Measurements from ENCODE around the gene ACOT7.
"Not testable (repeated sequence)": the region's sequence is repeated elsewhere in the genome, so short reads cannot be mapped to it uniquely, and the experiment has no call there.

Gene ACOT7

GRCh38 chr1:6233376-6233775 is 160.2 kb downstream of the ACOT7 start:
- Histone ChIP-seq H3K36me3 (ENCODE audit: control insufficient read depth, insufficient read depth, low read length) (peaks cover 5% of the 10 kb centered on the region; the same call in 1 of the 2 replicates), H3K27ac (ENCODE audit: low read length) (no peak overlapping the region)

GRCh38 chr1:6225651-6226050 is 167.9 kb downstream of the ACOT7 start:
- Histone ChIP-seq H3K4me3 (ENCODE audit: low read length) (no peak overlapping the region), H3K36me3 (ENCODE audit: control insufficient read depth, insufficient read depth, low read length) (peaks cover 27% of the 10 kb centered on the region), H3K4me1 (ENCODE audit: control insufficient read depth, insufficient read depth, low read length) (no peaks in the 10 kb centered on the region), H3K27ac (ENCODE audit: low read length) (no peak overlapping the region), H3K9me3 (ENCODE audit: control insufficient read depth, insufficient read depth, low read length) (no peaks in the 10 kb centered on the region), H3K27me3 (ENCODE audit: control insufficient read depth, insufficient read depth, low read length) (no peaks in the 10 kb centered on the region)
- no peak for DNase-seq (ENCODE audit: low read depth, low spot score)
- no CpG with 5 or more reads among the region's 8 CpGs for WGBS (ENCODE audit: insufficient coverage, insufficient read length)

More at GRCh38 chr1:6233376-6233775, 160.2 kb downstream of the ACOT7 start:
- peaks cover 3% of the 10 kb centered on the region; the same call in 1 of the 2 replicates for H3K4me1 ChIP-seq (ENCODE audit: control insufficient read depth, insufficient read depth, low read length)
- DNase-seq (ENCODE audit: low read depth, low spot score) = no peak
- H3K27me3 ChIP-seq (ENCODE audit: control insufficient read depth, insufficient read depth, low read length) = no peaks in the 10 kb centered on the region
- H3K9me3 ChIP-seq (ENCODE audit: control insufficient read depth, insufficient read depth, low read length) = no peaks in the 10 kb centered on the region
- WGBS (ENCODE audit: insufficient coverage, insufficient read length) = no CpG with 5 or more reads among the region's 1 CpG
- no peak overlapping the region for H3K4me3 ChIP-seq (ENCODE audit: low read length)

- peaks cover 30% of the 10 kb centered on the region for H3K36me3 ChIP-seq (ENCODE audit: control insufficient read depth, insufficient read depth, low read length)
- no peaks in the 10 kb centered on the region for H3K27me3 ChIP-seq (ENCODE audit: control insufficient read depth, insufficient read depth, low read length)
- H3K4me3 ChIP-seq (ENCODE audit: low read length) = no peak overlapping the region
- H3K9me3 ChIP-seq (ENCODE audit: control insufficient read depth, insufficient read depth, low read length) = no peaks in the 10 kb centered on the region
- H3K4me1 ChIP-seq (ENCODE audit: control insufficient read depth, insufficient read depth, low read length) = no peaks in the 10 kb centered on the region
- WGBS (ENCODE audit: insufficient coverage, insufficient read length) = no CpG with 5 or more reads among the region's 15 CpGs
- H3K27ac ChIP-seq (ENCODE audit: low read length) = no peak overlapping the region
- no peak for DNase-seq (ENCODE audit: low read depth, low spot score)
Observed at GRCh38 chr1:6224718-6225117, 168.8 kb downstream of the ACOT7 start.

- Histone ChIP-seq H3K4me1 (ENCODE audit: control insufficient read depth, insufficient read depth, low read length) (no peaks in the 10 kb centered on the region), H3K36me3 (ENCODE audit: control insufficient read depth, insufficient read depth, low read length) (peaks cover 30% of the 10 kb centered on the region), H3K4me3 (ENCODE audit: low read length) (no peak overlapping the region), H3K27me3 (ENCODE audit: control insufficient read depth, insufficient read depth, low read length) (no peaks in the 10 kb centered on the region), H3K27ac (ENCODE audit: low read length) (no peak overlapping the region), H3K9me3 (ENCODE audit: control insufficient read depth, insufficient read depth, low read length) (no peaks in the 10 kb centered on the region)
- no CpG with 5 or more reads among the region's 13 CpGs for WGBS (ENCODE audit: insufficient coverage, insufficient read length)
- no peak for DNase-seq (ENCODE audit: low read depth, low spot score)
Observed at GRCh38 chr1:6223617-6224016, 169.9 kb downstream of the ACOT7 start.

GRCh38 chr1:6222636-6223035 is 170.9 kb downstream of the ACOT7 start:
- no peaks in the 10 kb centered on the region for H3K9me3 ChIP-seq (ENCODE audit: control insufficient read depth, insufficient read depth, low read length)
- peaks cover 30% of the 10 kb centered on the region for H3K36me3 ChIP-seq (ENCODE audit: control insufficient read depth, insufficient read depth, low read length)

GRCh38 chr1:6221210-6221784 is 172.3 kb downstream of the ACOT7 start:
- Histone ChIP-seq H3K36me3 (ENCODE audit: control insufficient read depth, insufficient read depth, low read length) (peaks cover 24% of the 10 kb centered on the region), H3K27me3 (ENCODE audit: control insufficient read depth, insufficient read depth, low read length) (no peaks in the 10 kb centered on the region), H3K27ac (ENCODE audit: low read length) (no peak overlapping the region), H3K9me3 (ENCODE audit: control insufficient read depth, insufficient read depth, low read length) (no peaks in the 10 kb centered on the region), H3K4me1 (ENCODE audit: control insufficient read depth, insufficient read depth, low read length) (no peaks in the 10 kb centered on the region), H3K4me3 (ENCODE audit: low read length) (no peak overlapping the region)
- DNase-seq (ENCODE audit: low read depth, low spot score) = no peak
- no CpG with 5 or more reads among the region's 12 CpGs for whole genome bisulfite sequencing (ENCODE audit: insufficient coverage, insufficient read length)

More at GRCh38 chr1:6222636-6223035, 170.9 kb downstream of the ACOT7 start:
- Histone ChIP-seq H3K27ac (ENCODE audit: low read length) (no peak overlapping the region), H3K4me1 (ENCODE audit: control insufficient read depth, insufficient read depth, low read length) (no peaks in the 10 kb centered on the region), H3K27me3 (ENCODE audit: control insufficient read depth, insufficient read depth, low read length) (no peaks in the 10 kb centered on the region), H3K4me3 (ENCODE audit: low read length) (no peak overlapping the region)
- no CpG with 5 or more reads among the region's 6 CpGs for WGBS (ENCODE audit: insufficient coverage, insufficient read length)
- DNase-seq (ENCODE audit: low read depth, low spot score) = no peak

GRCh38 chr1:6220236-6220635 is 173.3 kb downstream of the ACOT7 start:
- Histone ChIP-seq H3K36me3 (ENCODE audit: control insufficient read depth, insufficient read depth, low read length) (peaks cover 20% of the 10 kb centered on the region), H3K27me3 (ENCODE audit: control insufficient read depth, insufficient read depth, low read length) (no peaks in the 10 kb centered on the region), H3K27ac (ENCODE audit: low read length) (no peak overlapping the region), H3K4me1 (ENCODE audit: control insufficient read depth, insufficient read depth, low read length) (no peaks in the 10 kb centered on the region), H3K4me3 (ENCODE audit: low read length) (no peak overlapping the region), H3K9me3 (ENCODE audit: control insufficient read depth, insufficient read depth, low read length) (no peaks in the 10 kb centered on the region)
- no peak for DNase-seq (ENCODE audit: low read depth, low spot score)
- WGBS (ENCODE audit: insufficient coverage, insufficient read length) = no CpG with 5 or more reads among the region's 8 CpGs

- DNase-seq (ENCODE audit: low read depth, low spot score); H3K4me1 ChIP-seq (ENCODE audit: control insufficient read depth, insufficient read depth, low read length); H3K27me3 ChIP-seq (ENCODE audit: control insufficient read depth, insufficient read depth, low read length); H3K4me3 ChIP-seq (ENCODE audit: low read length); H3K9me3 ChIP-seq (ENCODE audit: control insufficient read depth, insufficient read depth, low read length); H3K27ac ChIP-seq (ENCODE audit: low read length): not testable (repeated sequence)
- H3K36me3 ChIP-seq (ENCODE audit: control insufficient read depth, insufficient read depth, low read length) = peaks cover 14% of the 10 kb centered on the region
- no CpG with 5 or more reads among the region's 11 CpGs for WGBS (ENCODE audit: insufficient coverage, insufficient read length)
Observed at GRCh38 chr1:6219641-6220040, 173.9 kb downstream of the ACOT7 start.

- Histone ChIP-seq H3K4me3 (ENCODE audit: low read length) (no peak overlapping the region), H3K27ac (ENCODE audit: low read length) (no peak overlapping the region), H3K27me3 (ENCODE audit: control insufficient read depth, insufficient read depth, low read length) (no peaks in the 10 kb centered on the region), H3K9me3 (ENCODE audit: control insufficient read depth, insufficient read depth, low read length) (no peaks in the 10 kb centered on the region), H3K4me1 (ENCODE audit: control insufficient read depth, insufficient read depth, low read length) (no peaks in the 10 kb centered on the region), H3K36me3 (ENCODE audit: control insufficient read depth, insufficient read depth, low read length) (peaks cover 6% of the 10 kb centered on the region)
- no peak for DNase-seq (ENCODE audit: low read depth, low spot score)
- WGBS (ENCODE audit: insufficient coverage, insufficient read length) = no CpG with 5 or more reads among the region's 16 CpGs
Observed at GRCh38 chr1:6218375-6219164, 175.0 kb downstream of the ACOT7 start.

Measured in iPS DF 6.9 (cell line).